HG02970 (cell line): ENCODE measurements around the gene MAP3K12.
A peak's percentile ranks its signal among the peaks of the same experiment; 100 is the strongest.
"Not testable (repeated sequence)": the region's sequence is repeated elsewhere in the genome, so short reads cannot be mapped to it uniquely, and the experiment has no call there.

Experiments
- ATAC-seq: cut with Tn5 transposase; IDR thresholded peaks from one replicate; pipeline ENCODE4 v1.9.1; 2021; ENCODE audit warnings: mild to moderate bottlenecking, moderate library complexity, moderate number of reproducible peaks; ENCODE audit not compliant: unreplicated experiment, low FRiP score

MAP3K12 gene

GRCh38 chr12:53493610-53494391 lies 5.5 kb downstream of the MAP3K12 start:
- ATAC-seq = no peak

- ATAC-seq = peak; percentile 84
Measured at GRCh38 chr12:53492830-53493609, 6.2 kb downstream of the MAP3K12 start.

- no peak for ATAC-seq
Measured at GRCh38 chr12:53492188-53492587, 7.1 kb downstream of the MAP3K12 start.

GRCh38 chr12:53489242-53489864 lies 9.9 kb downstream of the MAP3K12 start:
- ATAC-seq = no peak

- no peak for ATAC-seq
Measured at GRCh38 chr12:53486736-53487487, 12.3 kb downstream of the MAP3K12 start.

- no peak for ATAC-seq
Measured at GRCh38 chr12:53485955-53486735, 13.1 kb downstream of the MAP3K12 start.

- no peak for ATAC-seq
Measured at GRCh38 chr12:53484686-53485575, 14.3 kb downstream of the MAP3K12 start.

- no peak for ATAC-seq
Measured at GRCh38 chr12:53483979-53484377, 15.3 kb downstream of the MAP3K12 start.

GRCh38 chr12:53483225-53483978 lies 15.9 kb downstream of the MAP3K12 start:
- no peak for ATAC-seq

GRCh38 chr12:53482626-53483168 lies 16.6 kb downstream of the MAP3K12 start:
- no peak for ATAC-seq

GRCh38 chr12:53481939-53482586 lies 17.2 kb downstream of the MAP3K12 start:
- ATAC-seq = no peak

GRCh38 chr12:53481458-53481857 lies 17.8 kb downstream of the MAP3K12 start:
- not testable (repeated sequence) for ATAC-seq

- ATAC-seq = no peak
Measured at GRCh38 chr12:53480491-53481442, 18.5 kb downstream of the MAP3K12 start.

GRCh38 chr12:53479331-53479730 lies 19.9 kb downstream of the MAP3K12 start:
- ATAC-seq = no peak

- ATAC-seq = no peak
Measured at GRCh38 chr12:53478865-53479264, 20.4 kb downstream of the MAP3K12 start.

- ATAC-seq = no peak
Measured at GRCh38 chr12:53476769-53477209, 22.5 kb downstream of the MAP3K12 start.
